ENCODE data around the gene PARL. TPM values are rescaled to one million over a fixed set of nuclear protein-coding genes. Genes with fewer than 3 reads are reported as not detected.
A peak's percentile ranks its signal among the peaks of the same experiment; 100 is the strongest.

PARL gene
- total and polyA plus RNA-seq, 2 of the 13 experiments (the other 11 are each of a cell fraction or from before 2014, with no cell fraction given) = 46.3 to 58.6 TPM

- TF ChIP-seq ATRX (CRISPR knock-in tag; IDR thresholded peaks at IDR 0.05; ENCODE audit: borderline replicate concordance) (no peak), PRMT3 (CRISPR knock-in tag; IDR thresholded peaks at IDR 0.05; ENCODE audit: borderline replicate concordance, low read depth) (no peak), FOXO4 (CRISPR knock-in tag; conservative IDR thresholded peaks at IDR 0.05) (no peak), ZKSCAN1 (IDR thresholded peaks at IDR 0.05; ENCODE audit: low read length) (peak; percentile 64), GFI1 (CRISPR knock-in tag; IDR thresholded peaks at IDR 0.05; ENCODE audit: borderline replicate concordance) (no peak), ZNF264 (CRISPR knock-in tag; IDR thresholded peaks at IDR 0.05) (no peak), NFKB2 (CRISPR knock-in tag; IDR thresholded peaks at IDR 0.05; ENCODE audit: borderline replicate concordance) (0 out of 2 replicates have a peak, but pooled peaks have one; percentile 34), ZNF207 (IDR thresholded peaks at IDR 0.05; ENCODE audit: borderline replicate concordance) (no peak)
- TF ChIP-seq, protein P1, sequence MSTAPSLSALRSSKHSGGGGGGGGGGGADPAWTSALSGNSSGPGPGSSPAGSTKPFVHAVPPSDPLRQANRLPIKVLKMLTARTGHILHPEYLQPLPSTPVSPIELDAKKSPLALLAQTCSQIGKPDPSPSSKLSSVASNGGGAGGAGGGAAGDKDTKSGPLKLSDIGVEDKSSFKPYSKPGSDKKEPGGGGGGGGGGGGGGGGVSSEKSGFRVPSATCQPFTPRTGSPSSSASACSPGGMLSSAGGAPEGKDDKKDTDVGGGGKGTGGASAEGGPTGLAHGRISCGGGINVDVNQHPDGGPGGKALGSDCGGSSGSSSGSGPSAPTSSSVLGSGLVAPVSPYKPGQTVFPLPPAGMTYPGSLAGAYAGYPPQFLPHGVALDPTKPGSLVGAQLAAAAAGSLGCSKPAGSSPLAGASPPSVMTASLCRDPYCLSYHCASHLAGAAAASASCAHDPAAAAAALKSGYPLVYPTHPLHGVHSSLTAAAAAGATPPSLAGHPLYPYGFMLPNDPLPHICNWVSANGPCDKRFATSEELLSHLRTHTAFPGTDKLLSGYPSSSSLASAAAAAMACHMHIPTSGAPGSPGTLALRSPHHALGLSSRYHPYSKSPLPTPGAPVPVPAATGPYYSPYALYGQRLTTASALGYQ (CRISPR knock-in tag; IDR thresholded peaks at IDR 0.05) = no peak
- TF ChIP-seq, protein P2, sequence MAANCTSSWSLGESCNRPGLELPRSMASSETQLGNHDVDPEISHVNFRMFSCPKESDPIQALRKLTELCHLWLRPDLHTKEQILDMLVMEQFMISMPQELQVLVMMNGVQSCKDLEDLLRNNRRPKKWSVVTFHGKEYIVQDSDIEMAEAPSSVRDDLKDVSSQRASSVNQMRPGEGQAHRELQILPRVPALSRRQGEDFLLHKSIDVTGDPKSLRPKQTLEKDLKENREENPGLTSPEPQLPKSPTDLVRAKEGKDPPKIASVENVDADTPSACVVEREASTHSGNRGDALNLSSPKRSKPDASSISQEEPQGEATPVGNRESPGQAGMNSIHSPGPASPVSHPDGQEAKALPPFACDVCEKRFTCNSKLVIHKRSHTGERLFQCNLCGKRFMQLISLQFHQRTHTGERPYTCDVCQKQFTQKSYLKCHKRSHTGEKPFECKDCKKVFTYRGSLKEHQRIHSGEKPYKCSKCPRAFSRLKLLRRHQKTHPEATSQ (CRISPR knock-in tag; IDR thresholded peaks at IDR 0.05; ENCODE audit: borderline replicate concordance) = no peak
- TF ChIP-seq, protein P3, sequence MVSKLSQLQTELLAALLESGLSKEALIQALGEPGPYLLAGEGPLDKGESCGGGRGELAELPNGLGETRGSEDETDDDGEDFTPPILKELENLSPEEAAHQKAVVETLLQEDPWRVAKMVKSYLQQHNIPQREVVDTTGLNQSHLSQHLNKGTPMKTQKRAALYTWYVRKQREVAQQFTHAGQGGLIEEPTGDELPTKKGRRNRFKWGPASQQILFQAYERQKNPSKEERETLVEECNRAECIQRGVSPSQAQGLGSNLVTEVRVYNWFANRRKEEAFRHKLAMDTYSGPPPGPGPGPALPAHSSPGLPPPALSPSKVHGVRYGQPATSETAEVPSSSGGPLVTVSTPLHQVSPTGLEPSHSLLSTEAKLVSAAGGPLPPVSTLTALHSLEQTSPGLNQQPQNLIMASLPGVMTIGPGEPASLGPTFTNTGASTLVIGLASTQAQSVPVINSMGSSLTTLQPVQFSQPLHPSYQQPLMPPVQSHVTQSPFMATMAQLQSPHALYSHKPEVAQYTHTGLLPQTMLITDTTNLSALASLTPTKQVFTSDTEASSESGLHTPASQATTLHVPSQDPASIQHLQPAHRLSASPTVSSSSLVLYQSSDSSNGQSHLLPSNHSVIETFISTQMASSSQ (IDR thresholded peaks at IDR 0.05; ENCODE audit: low read depth) = no peak
- TF ChIP-seq, protein P3 (CRISPR knock-in tag; IDR thresholded peaks at IDR 0.05; ENCODE audit: borderline replicate concordance) = no peak
- TF ChIP-seq, protein P4, sequence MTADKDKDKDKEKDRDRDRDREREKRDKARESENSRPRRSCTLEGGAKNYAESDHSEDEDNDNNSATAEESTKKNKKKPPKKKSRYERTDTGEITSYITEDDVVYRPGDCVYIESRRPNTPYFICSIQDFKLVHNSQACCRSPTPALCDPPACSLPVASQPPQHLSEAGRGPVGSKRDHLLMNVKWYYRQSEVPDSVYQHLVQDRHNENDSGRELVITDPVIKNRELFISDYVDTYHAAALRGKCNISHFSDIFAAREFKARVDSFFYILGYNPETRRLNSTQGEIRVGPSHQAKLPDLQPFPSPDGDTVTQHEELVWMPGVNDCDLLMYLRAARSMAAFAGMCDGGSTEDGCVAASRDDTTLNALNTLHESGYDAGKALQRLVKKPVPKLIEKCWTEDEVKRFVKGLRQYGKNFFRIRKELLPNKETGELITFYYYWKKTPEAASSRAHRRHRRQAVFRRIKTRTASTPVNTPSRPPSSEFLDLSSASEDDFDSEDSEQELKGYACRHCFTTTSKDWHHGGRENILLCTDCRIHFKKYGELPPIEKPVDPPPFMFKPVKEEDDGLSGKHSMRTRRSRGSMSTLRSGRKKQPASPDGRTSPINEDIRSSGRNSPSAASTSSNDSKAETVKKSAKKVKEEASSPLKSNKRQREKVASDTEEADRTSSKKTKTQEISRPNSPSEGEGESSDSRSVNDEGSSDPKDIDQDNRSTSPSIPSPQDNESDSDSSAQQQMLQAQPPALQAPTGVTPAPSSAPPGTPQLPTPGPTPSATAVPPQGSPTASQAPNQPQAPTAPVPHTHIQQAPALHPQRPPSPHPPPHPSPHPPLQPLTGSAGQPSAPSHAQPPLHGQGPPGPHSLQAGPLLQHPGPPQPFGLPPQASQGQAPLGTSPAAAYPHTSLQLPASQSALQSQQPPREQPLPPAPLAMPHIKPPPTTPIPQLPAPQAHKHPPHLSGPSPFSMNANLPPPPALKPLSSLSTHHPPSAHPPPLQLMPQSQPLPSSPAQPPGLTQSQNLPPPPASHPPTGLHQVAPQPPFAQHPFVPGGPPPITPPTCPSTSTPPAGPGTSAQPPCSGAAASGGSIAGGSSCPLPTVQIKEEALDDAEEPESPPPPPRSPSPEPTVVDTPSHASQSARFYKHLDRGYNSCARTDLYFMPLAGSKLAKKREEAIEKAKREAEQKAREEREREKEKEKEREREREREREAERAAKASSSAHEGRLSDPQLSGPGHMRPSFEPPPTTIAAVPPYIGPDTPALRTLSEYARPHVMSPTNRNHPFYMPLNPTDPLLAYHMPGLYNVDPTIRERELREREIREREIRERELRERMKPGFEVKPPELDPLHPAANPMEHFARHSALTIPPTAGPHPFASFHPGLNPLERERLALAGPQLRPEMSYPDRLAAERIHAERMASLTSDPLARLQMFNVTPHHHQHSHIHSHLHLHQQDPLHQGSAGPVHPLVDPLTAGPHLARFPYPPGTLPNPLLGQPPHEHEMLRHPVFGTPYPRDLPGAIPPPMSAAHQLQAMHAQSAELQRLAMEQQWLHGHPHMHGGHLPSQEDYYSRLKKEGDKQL (CRISPR knock-in tag; IDR thresholded peaks at IDR 0.05; ENCODE audit: low read depth) = no peak
Measured at GRCh38 chr3:183904833-183905780, 20.4 kb upstream of the PARL start (continued).

All from HepG2 (cell line).